ENCODE data around the gene KCTD13.
"Not testable (repeated sequence)": the region's sequence is repeated elsewhere in the genome, so short reads cannot be mapped to it uniquely, and the experiment has no call there.

KCTD13 gene

GRCh38 chr16:29925781-29926710 lies at the start of gene KCTD13:
KCTD13 (minus strand) TSS chr16:29926226; CDS start chr16:29926033, 193 bp downstream.
- peak; percentile 90 for DNase-seq

- no peak for DNase-seq
Observed at GRCh38 chr16:29975134-29975538, 49.1 kb upstream of the KCTD13 start.

- peak; percentile 27 for DNase-seq
Observed at GRCh38 chr16:29974291-29975133, 48.5 kb upstream of the KCTD13 start.

- peak; percentile 98 for DNase-seq
Observed at GRCh38 chr16:29973384-29974246, 47.6 kb upstream of the KCTD13 start, which contains the start of gene TAOK2. TAOK2 (plus strand) TSS chr16:29973868; CDS start chr16:29977773, 3,905 bp downstream.

- DNase-seq: no peak
Observed at GRCh38 chr16:29972992-29973383, 47.0 kb upstream of the KCTD13 start.

- DNase-seq: no peak
Observed at GRCh38 chr16:29972500-29972899, 46.5 kb upstream of the KCTD13 start.

GRCh38 chr16:29971304-29971703 lies 45.3 kb upstream of the KCTD13 start:
- no peak for DNase-seq

GRCh38 chr16:29968205-29968604 lies 42.2 kb upstream of the KCTD13 start:
- no peak for DNase-seq

GRCh38 chr16:29963021-29963743 lies 37.2 kb upstream of the KCTD13 start:
- no peak for DNase-seq

GRCh38 chr16:29962344-29962994 lies 36.4 kb upstream of the KCTD13 start:
- DNase-seq: no peak

- peak; percentile 93 for DNase-seq
Observed at GRCh38 chr16:29961479-29962343, 35.7 kb upstream of the KCTD13 start, which contains the start of gene TMEM219. TMEM219 (plus strand) TSS chr16:29962079; CDS start chr16:29963144, 1,065 bp downstream.

- no peak for DNase-seq
Observed at GRCh38 chr16:29961127-29961478, 35.1 kb upstream of the KCTD13 start.

GRCh38 chr16:29959821-29960220 lies 33.8 kb upstream of the KCTD13 start:
- DNase-seq: not testable (repeated sequence)

GRCh38 chr16:29959293-29959692 lies 33.3 kb upstream of the KCTD13 start:
- no peak for DNase-seq

- no peak for DNase-seq
Observed at GRCh38 chr16:29958756-29959155, 32.7 kb upstream of the KCTD13 start.

GRCh38 chr16:29951625-29952365 lies 25.8 kb upstream of the KCTD13 start:
- DNase-seq: no peak

- no peak for DNase-seq
Observed at GRCh38 chr16:29950806-29951461, 24.9 kb upstream of the KCTD13 start.

- no peak for DNase-seq
Observed at GRCh38 chr16:29947897-29948296, 21.9 kb upstream of the KCTD13 start.

Measured in activated CD4-positive, alpha-beta T cell treated with anti-CD3 and anti-CD28 coated beads for 48 hours (primary cell).